Mesendoderm (in vitro differentiated cells): ENCODE measurements around the gene NEIL1.

ENCODE experiments used
- DNase-seq: peaks from one replicate; pipeline ENCODE4 v3.0.0; 2013
- H2AK5ac ChIP-seq: 2 replicates; pipeline ENCODE4 v1.6.1; 2013; ENCODE audit warnings: low read length, inconsistent platforms
- H2BK120ac ChIP-seq: 2 replicates; pipeline ENCODE4 v1.6.1; 2013; ENCODE audit warnings: low read depth, mild to moderate bottlenecking, low read length, moderate library complexity, mixed read lengths
- H2BK15ac ChIP-seq: replicated peaks from 2 replicates; pipeline ENCODE4 v1.6.1; 2013; ENCODE audit warnings: low read depth, mild to moderate bottlenecking, moderate library complexity
- H2BK5ac ChIP-seq: 2 replicates; pipeline ENCODE4 v1.6.1; 2013; ENCODE audit warnings: low read length, inconsistent platforms
- H3K18ac ChIP-seq: 2 replicates; pipeline ENCODE4 v1.6.1; 2013; ENCODE audit warnings: mild to moderate bottlenecking, low read length, mixed read lengths
- H3K23ac ChIP-seq: one replicate; pipeline ENCODE4 v1.6.1; 2013; ENCODE audit warnings: low read length
- H3K27ac ChIP-seq: 2 replicates; pipeline ENCODE4 v1.5.1; 2013; ENCODE audit warnings: low read depth, mild to moderate bottlenecking, inconsistent platforms, low read length, moderate library complexity
- H3K27me3 ChIP-seq: 2 replicates; pipeline ENCODE4 v1.6.1; 2013; ENCODE audit warnings: low read length, control low read depth, mild to moderate bottlenecking, inconsistent platforms; ENCODE audit not compliant: insufficient read depth, poor library complexity
- H3K36me3 ChIP-seq: 2 replicates; pipeline ENCODE4 v1.6.1; 2013; ENCODE audit warnings: low read length, inconsistent platforms; ENCODE audit not compliant: control insufficient read depth, insufficient read depth
- H3K4ac ChIP-seq: one replicate; pipeline ENCODE4 v1.6.1; 2013; ENCODE audit warnings: low read depth, mild to moderate bottlenecking, low read length, moderate library complexity
- H3K4me1 ChIP-seq: 2 replicates; pipeline ENCODE4 v1.6.1; 2013; ENCODE audit warnings: low read depth, low read length, inconsistent platforms; ENCODE audit not compliant: control insufficient read depth
- H3K4me2 ChIP-seq: 2 replicates; pipeline ENCODE4 v1.6.1; 2013; ENCODE audit warnings: low read length
- H3K4me3 ChIP-seq: 2 replicates; pipeline ENCODE4 v1.5.1; 2013; ENCODE audit warnings: mild to moderate bottlenecking, low read length
- H3K56ac ChIP-seq: one replicate; pipeline ENCODE4 v1.6.1; 2013; ENCODE audit warnings: low read length
- H3K79me1 ChIP-seq: 2 replicates; pipeline ENCODE4 v1.6.1; 2013; ENCODE audit warnings: low read length, inconsistent platforms
- H3K79me2 ChIP-seq: 2 replicates; pipeline ENCODE4 v1.6.1; 2013; ENCODE audit warnings: mild to moderate bottlenecking, low read length; ENCODE audit not compliant: control insufficient read depth, insufficient read depth
- H3K9ac ChIP-seq: 2 replicates; pipeline ENCODE4 v1.6.1; 2013; ENCODE audit warnings: low read length, inconsistent platforms
- H4K5ac ChIP-seq: one replicate; pipeline ENCODE4 v1.6.1; 2013; ENCODE audit warnings: low read length
- H4K8ac ChIP-seq: one replicate; pipeline ENCODE4 v1.6.1; 2013; ENCODE audit warnings: low read depth, mild to moderate bottlenecking, control low read depth, low read length, moderate library complexity
- WGBS: extraction: QIAGEN DNeasy Blood & Tissue Kit; methylation state at CpG from one replicate; pipeline ENCODE4 v1.1.7; 2013; ENCODE audit warnings: low lambda C conversion rate, missing lambda C conversion rate; ENCODE audit not compliant: insufficient coverage; ENCODE audit errors: extremely low coverage; 5-methylcytosine and 5-hydroxymethylcytosine counted together

The NEIL1 gene

GRCh38 chr15:75355369-75355768 is 8.5 kb downstream of the NEIL1 start:
- WGBS = no CpG with 5 or more reads among the region's 4 CpGs
- Histone ChIP-seq H3K36me3 (no peaks in the 10 kb centered on the region), H3K27me3 (no peaks in the 10 kb centered on the region)

DNA sequence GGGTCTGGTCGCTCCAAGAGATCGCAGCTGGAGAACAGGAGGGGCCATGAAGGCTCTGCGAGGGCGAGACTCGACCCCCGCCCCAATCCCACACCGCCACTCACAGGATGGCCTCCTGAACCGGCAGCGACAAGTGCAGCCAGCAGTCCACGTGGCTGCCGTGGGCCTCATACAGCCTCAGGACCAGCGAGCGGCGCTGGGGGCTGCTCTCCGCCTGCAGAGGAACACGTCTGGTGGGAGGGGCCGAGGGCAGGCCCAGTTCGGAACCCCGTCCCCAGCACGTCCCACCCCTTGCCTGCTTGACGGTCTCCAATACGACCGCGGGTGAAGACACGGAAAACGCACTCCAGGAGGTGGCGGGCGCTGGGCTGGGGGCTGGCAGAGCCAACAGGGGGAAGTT is 9.2 kb downstream of the NEIL1 start:
- Histone ChIP-seq H3K79me1 (no peaks in the 10 kb centered on the region), H2BK15ac (no peak overlapping the region), H3K18ac (no peak overlapping the region), H3K4me3 (no peak overlapping the region), H3K36me3 (no peaks in the 10 kb centered on the region), H3K27me3 (no peaks in the 10 kb centered on the region), H3K4ac (no peak overlapping the region), H3K23ac (no peak overlapping the region), H3K27ac (no peak overlapping the region), H2BK5ac (no peak overlapping the region), H3K4me1 (no peaks in the 10 kb centered on the region), H4K5ac (no peak overlapping the region), H3K9ac (no peak overlapping the region), H2AK5ac (no peak overlapping the region), H3K79me2 (no peaks in the 10 kb centered on the region), H3K4me2 (no peak overlapping the region), H3K56ac (no peak overlapping the region), H4K8ac (no peak overlapping the region), H2BK120ac (no peak overlapping the region)
- WGBS = no CpG with 5 or more reads among the region's 28 CpGs
- no peak for DNase-seq

More at GRCh38 chr15:75355369-75355768, 8.5 kb downstream of the NEIL1 start:
- Histone ChIP-seq H3K79me1 (no peaks in the 10 kb centered on the region), H3K18ac (no peak overlapping the region), H3K56ac (no peak overlapping the region), H3K79me2 (no peaks in the 10 kb centered on the region), H3K9ac (no peak overlapping the region), H2BK15ac (no peak overlapping the region), H3K4me3 (no peak overlapping the region), H2BK120ac (no peak overlapping the region), H3K27ac (no peak overlapping the region), H4K8ac (no peak overlapping the region), H3K4me1 (no peaks in the 10 kb centered on the region), H2AK5ac (no peak overlapping the region), H2BK5ac (no peak overlapping the region), H3K4ac (no peak overlapping the region), H4K5ac (no peak overlapping the region), H3K23ac (no peak overlapping the region), H3K4me2 (no peak overlapping the region)
- no peak for DNase-seq

GRCh38 chr15:75356517-75356916 is 9.7 kb downstream of the NEIL1 start:
- H2BK120ac ChIP-seq = no peak overlapping the region
- H3K9ac ChIP-seq = no peak overlapping the region
- H3K27ac ChIP-seq = no peak overlapping the region
- H3K18ac ChIP-seq = no peak overlapping the region
- no peaks in the 10 kb centered on the region for H3K4me1 ChIP-seq
- no peaks in the 10 kb centered on the region for H3K79me1 ChIP-seq
- no peaks in the 10 kb centered on the region for H3K79me2 ChIP-seq
- no peak overlapping the region for H2AK5ac ChIP-seq
- H3K4me3 ChIP-seq = no peak overlapping the region
- no peaks in the 10 kb centered on the region for H3K27me3 ChIP-seq
- H2BK5ac ChIP-seq = no peak overlapping the region
- no peak overlapping the region for H3K56ac ChIP-seq
- H3K23ac ChIP-seq = no peak overlapping the region
- no peak overlapping the region for H3K4me2 ChIP-seq
- H4K5ac ChIP-seq = no peak overlapping the region
- no peak overlapping the region for H4K8ac ChIP-seq
- H2BK15ac ChIP-seq = no peak overlapping the region
- DNase-seq = no peak
- no CpG with 5 or more reads among the region's 20 CpGs for WGBS
- H3K4ac ChIP-seq = no peak overlapping the region
- H3K36me3 ChIP-seq = peaks cover 2% of the 10 kb centered on the region

- no peak overlapping the region for H3K4me3 ChIP-seq
- no peak overlapping the region for H3K4ac ChIP-seq
- no peak for DNase-seq
- H3K27me3 ChIP-seq = no peaks in the 10 kb centered on the region
- no peak overlapping the region for H3K56ac ChIP-seq
- no peak overlapping the region for H2BK15ac ChIP-seq
- H2AK5ac ChIP-seq = no peak overlapping the region
- no CpG with 5 or more reads among the region's 17 CpGs for WGBS
- H3K79me1 ChIP-seq = no peaks in the 10 kb centered on the region
- no peak overlapping the region for H2BK5ac ChIP-seq
- H4K5ac ChIP-seq = no peak overlapping the region
- H3K18ac ChIP-seq = no peak overlapping the region
- no peak overlapping the region for H4K8ac ChIP-seq
- H3K9ac ChIP-seq = no peak overlapping the region
- H3K4me1 ChIP-seq = no peaks in the 10 kb centered on the region
- no peaks in the 10 kb centered on the region for H3K79me2 ChIP-seq
- peaks cover 2% of the 10 kb centered on the region for H3K36me3 ChIP-seq
- no peak overlapping the region for H3K4me2 ChIP-seq
- H3K23ac ChIP-seq = no peak overlapping the region
- no peak overlapping the region for H2BK120ac ChIP-seq
- H3K27ac ChIP-seq = no peak overlapping the region
Observed at GRCh38 chr15:75357976-75358673, 11.3 kb downstream of the NEIL1 start.

DNA sequence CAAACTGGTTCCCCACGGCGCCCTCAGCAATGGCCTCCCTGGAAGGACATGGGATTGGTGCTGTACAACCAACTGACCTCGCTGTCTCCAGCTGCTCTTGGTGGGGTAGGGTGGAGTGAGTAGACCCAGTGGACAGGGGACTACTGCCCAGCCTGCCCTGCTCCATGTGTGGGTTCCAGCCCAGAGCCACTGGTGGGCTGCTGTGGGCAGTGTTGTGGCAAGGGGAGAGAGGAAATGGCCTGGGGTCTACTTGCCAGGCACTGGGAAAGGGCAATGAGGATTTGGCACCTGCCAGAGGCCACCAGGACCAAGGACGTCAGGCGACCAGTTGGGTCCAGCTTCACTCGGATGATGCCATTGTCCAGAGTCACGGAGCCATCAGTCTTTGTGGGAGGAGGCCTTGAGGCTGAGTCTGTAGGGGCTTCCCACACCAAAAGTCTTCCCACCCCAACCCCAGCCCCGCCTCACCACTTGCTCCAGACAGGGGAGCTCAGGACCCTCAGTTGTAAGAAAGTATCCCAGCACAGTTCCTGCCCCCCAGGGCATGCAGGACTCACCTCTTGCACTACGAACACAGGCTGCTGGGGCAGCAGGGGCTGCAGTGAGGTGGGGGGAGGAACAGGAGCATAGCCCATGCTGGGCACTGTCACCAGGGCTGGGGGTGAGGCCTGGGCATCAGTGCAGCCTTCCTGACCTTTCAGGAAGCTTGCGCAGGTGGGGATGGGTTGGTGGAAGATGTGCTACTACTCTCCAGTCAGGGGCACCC is 12.1 kb downstream of the NEIL1 start:
- peaks cover 3% of the 10 kb centered on the region for H3K36me3 ChIP-seq
- H2BK15ac ChIP-seq = no peak overlapping the region
- H3K56ac ChIP-seq = no peak overlapping the region
- no peaks in the 10 kb centered on the region for H3K79me2 ChIP-seq
- no peak overlapping the region for H4K8ac ChIP-seq
- no peak overlapping the region for H2BK120ac ChIP-seq
- H3K4me2 ChIP-seq = no peak overlapping the region
- H3K9ac ChIP-seq = no peak overlapping the region
- no peak overlapping the region for H3K4ac ChIP-seq
- no peak overlapping the region for H3K18ac ChIP-seq
- no peaks in the 10 kb centered on the region for H3K4me1 ChIP-seq
- H4K5ac ChIP-seq = no peak overlapping the region
- no peak overlapping the region for H2AK5ac ChIP-seq
- DNase-seq = no peak
- H2BK5ac ChIP-seq = no peak overlapping the region
- H3K27ac ChIP-seq = no peak overlapping the region
- H3K27me3 ChIP-seq = no peaks in the 10 kb centered on the region
- H3K79me1 ChIP-seq = no peaks in the 10 kb centered on the region
- H3K4me3 ChIP-seq = no peak overlapping the region
- no peak overlapping the region for H3K23ac ChIP-seq
- no CpG with 5 or more reads among the region's 10 CpGs for WGBS
